Bronchial epithelial cell (primary cell): ENCODE results near the gene MTMR12. TPM values are rescaled to one million over a fixed set of nuclear protein-coding genes. Genes with fewer than 3 reads are reported as not detected.
"Not testable (repeated sequence)": the region's sequence is repeated elsewhere in the genome, so short reads cannot be mapped to it uniquely, and the experiment has no call there.

Experiments
- DNase-seq: peaks from one replicate; pipeline ENCODE4 v3.0.0-alpha.2; 2010; ENCODE audit warnings: low read depth
- FAIRE-seq: peaks from 2 replicates; lab custom pipeline; 2011; peaks lifted over from hg19 to GRCh38; lab: Jason Lieb, UNC
- H3K27me3 ChIP-seq: 2 replicates; pipeline ENCODE4 v1.5.1; 2011; ENCODE audit warnings: low read length; ENCODE audit not compliant: control insufficient read depth, insufficient read depth
- H3K36me3 ChIP-seq: 2 replicates; pipeline ENCODE4 v1.5.1; 2011; ENCODE audit warnings: low read length; ENCODE audit not compliant: control insufficient read depth, insufficient read depth
- H3K4me3 ChIP-seq: 2 replicates; pipeline ENCODE4 v1.5.1; 2011; ENCODE audit warnings: mild to moderate bottlenecking, low read depth, low read length, control low read depth
- CTCF ChIP-seq: IDR thresholded peaks from 2 replicates; pipeline ENCODE4 v1.5.1; 2011; ENCODE audit warnings: mild to moderate bottlenecking, moderate library complexity, low read length, control low read depth, inconsistent platforms; ENCODE audit not compliant: insufficient read depth, severe bottlenecking
- total RNA-seq: library from RNA; depleted of rRNA; stranded (reverse); fragments of >200 nt; gene quantifications from 2 replicates; pipeline ENCODE4 v1.2.1, GENCODE V29; 2014

MTMR12 gene
- total RNA-seq, 1 donor from 2014 or later, result 15.8 TPM

DNA sequence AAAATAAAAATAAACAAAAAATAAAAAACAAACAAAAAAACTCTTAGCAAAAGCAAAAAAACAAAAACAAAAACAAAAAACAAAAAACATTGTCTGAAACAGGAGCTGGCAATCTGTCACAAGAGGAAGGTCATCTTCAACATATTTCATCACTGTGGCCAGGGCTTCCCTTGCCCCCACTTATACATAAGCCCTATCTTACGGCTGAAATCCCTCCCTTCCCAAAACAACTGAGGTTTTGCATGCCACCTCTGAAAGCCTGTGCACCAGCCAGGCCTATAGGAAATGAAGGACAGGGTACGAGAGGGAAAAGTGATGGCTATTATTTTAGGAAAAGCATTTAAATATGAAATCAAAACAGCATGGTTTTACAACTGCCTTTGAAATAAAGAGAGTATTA is 10.8 kb downstream of the MTMR12 start:
- Histone ChIP-seq H3K27me3 (no peaks in the 10 kb centered on the region), H3K36me3 (no peaks in the 10 kb centered on the region), H3K4me3 (no peak overlapping the region)
- TF ChIP-seq CTCF, result no peak
- DNase-seq (no peak), FAIRE-seq (no peak)

GRCh38 chr5:32299059-32299677 is 13.6 kb downstream of the MTMR12 start:
- DNase-seq, result no peak
- no peak for TF ChIP-seq CTCF
- Histone ChIP-seq H3K27me3 (no peaks in the 10 kb centered on the region), H3K36me3 (peaks cover 4% of the 10 kb centered on the region), H3K4me3 (no peak overlapping the region)
- no peak for FAIRE-seq

- no peak overlapping the region for H3K4me3 ChIP-seq
- no peak for FAIRE-seq
- H3K27me3 ChIP-seq, result no peaks in the 10 kb centered on the region
- no peak for DNase-seq
- no peak for TF ChIP-seq CTCF
- H3K36me3 ChIP-seq, result peaks cover 4% of the 10 kb centered on the region
Measured at GRCh38 chr5:32298059-32298415, 14.7 kb downstream of the MTMR12 start.

- TF ChIP-seq CTCF, result no peak
- H3K4me3 ChIP-seq, result no peak overlapping the region
- FAIRE-seq (no peak), DNase-seq (peak; percentile 44)
- peaks cover 4% of the 10 kb centered on the region for H3K36me3 ChIP-seq
- H3K27me3 ChIP-seq, result no peaks in the 10 kb centered on the region
Measured at GRCh38 chr5:32297181-32298058, 15.3 kb downstream of the MTMR12 start.

- not testable (repeated sequence) for DNase-seq
Measured at GRCh38 chr5:32295966-32296772, 16.6 kb downstream of the MTMR12 start.

DNA sequence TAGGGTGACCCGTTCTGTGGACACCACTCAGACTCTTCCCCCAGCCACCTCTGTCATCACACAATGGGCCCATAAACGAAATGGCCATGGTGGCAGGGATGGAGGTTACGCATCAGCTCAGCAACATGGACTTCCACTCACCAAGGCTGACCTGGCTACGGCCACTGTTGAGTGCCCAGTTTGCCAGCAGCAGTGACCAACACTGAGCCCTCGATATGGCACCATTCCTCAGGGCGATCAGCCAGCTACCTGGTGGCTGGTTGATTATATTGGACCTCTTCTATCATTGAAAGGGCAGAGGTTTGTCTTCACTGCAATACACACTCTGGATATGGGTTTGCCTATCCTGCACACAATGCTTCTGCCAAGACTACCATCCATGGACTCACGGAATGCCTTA is 21.1 kb downstream of the MTMR12 start:
- no peak for FAIRE-seq
- TF ChIP-seq CTCF, result no peak
- no peak for DNase-seq
- Histone ChIP-seq H3K27me3 (no peaks in the 10 kb centered on the region), H3K4me3 (no peak overlapping the region), H3K36me3 (peaks cover 4% of the 10 kb centered on the region)

More at GRCh38 chr5:32295966-32296772, 16.6 kb downstream of the MTMR12 start:
- not testable (repeated sequence) for FAIRE-seq, H3K36me3 ChIP-seq, H3K4me3 ChIP-seq, H3K27me3 ChIP-seq
